Thymus (tissue), 11 donors: Measurements from ENCODE around the gene MED12L. TPM values are rescaled to one million over a fixed set of nuclear protein-coding genes. Genes with fewer than 3 reads are reported as not detected.

Experiments
- DNase-seq, 9 donors: peaks; one replicate each; pipeline ENCODE4 v3.0.0-alpha.2; 2013; ENCODE audit warnings: low spot score in 9 of 9, low read depth in 6 of 9, missing footprints in 1 of 9
- H3K27ac ChIP-seq, 2 donors: one replicate each; pipeline ENCODE4 v1.5.1; 2013; ENCODE audit warnings: control low read depth in 1 of 2, low read depth in 1 of 2, low read length in 1 of 2, mild to moderate bottlenecking in 1 of 2, moderate library complexity in 1 of 2
- H3K27me3 ChIP-seq, 2 donors: one replicate each; pipeline ENCODE4 v1.5.1; 2013; ENCODE audit warnings: low read length in 1 of 2; ENCODE audit not compliant: control insufficient read depth in 2 of 2, insufficient read depth in 1 of 2
- H3K36me3 ChIP-seq, 2 donors: one replicate each; pipeline ENCODE4 v1.5.1; 2013; ENCODE audit warnings: low read length in 1 of 2, mild to moderate bottlenecking in 1 of 2, moderate library complexity in 1 of 2; ENCODE audit not compliant: control insufficient read depth in 2 of 2, insufficient read depth in 2 of 2
- H3K4me1 ChIP-seq, 2 donors: one replicate each; pipeline ENCODE4 v1.5.1; 2013; ENCODE audit warnings: low read length in 2 of 2; ENCODE audit not compliant: control insufficient read depth in 2 of 2, insufficient read depth in 2 of 2
- H3K4me3 ChIP-seq, 2 donors: one replicate each; pipeline ENCODE4 v1.5.1; 2013; ENCODE audit warnings: low read length in 2 of 2, control low read depth in 1 of 2, mild to moderate bottlenecking in 1 of 2
- H3K9me3 ChIP-seq, 2 donors: one replicate each; pipeline ENCODE4 v1.5.1; 2013; ENCODE audit warnings: low read length in 1 of 2, mild to moderate bottlenecking in 1 of 2; ENCODE audit not compliant: control insufficient read depth in 2 of 2, insufficient read depth in 1 of 2
- WGBS: extraction: QIAGEN DNeasy Blood & Tissue Kit; methylation state at CpG from one replicate; pipeline ENCODE4 v1.1.7; 2013; 5-methylcytosine and 5-hydroxymethylcytosine counted together
- polyA plus RNA-seq: library from polyadenylated mRNA; stranded (reverse); fragments of 200-250 nt; gene quantifications from one replicate; pipeline ENCODE4 v1.2.3, GENCODE V29; 2013
- total RNA-seq: library from RNA; stranded (reverse); fragments of 120-200 nt; gene quantifications from one replicate; pipeline ENCODE4 v1.2.4, GENCODE V29; 2013
- donor health status: healthy.

The MED12L gene
- total and polyA plus RNA-seq, 2 donors: 0.30 to 1.7 TPM

DNA sequence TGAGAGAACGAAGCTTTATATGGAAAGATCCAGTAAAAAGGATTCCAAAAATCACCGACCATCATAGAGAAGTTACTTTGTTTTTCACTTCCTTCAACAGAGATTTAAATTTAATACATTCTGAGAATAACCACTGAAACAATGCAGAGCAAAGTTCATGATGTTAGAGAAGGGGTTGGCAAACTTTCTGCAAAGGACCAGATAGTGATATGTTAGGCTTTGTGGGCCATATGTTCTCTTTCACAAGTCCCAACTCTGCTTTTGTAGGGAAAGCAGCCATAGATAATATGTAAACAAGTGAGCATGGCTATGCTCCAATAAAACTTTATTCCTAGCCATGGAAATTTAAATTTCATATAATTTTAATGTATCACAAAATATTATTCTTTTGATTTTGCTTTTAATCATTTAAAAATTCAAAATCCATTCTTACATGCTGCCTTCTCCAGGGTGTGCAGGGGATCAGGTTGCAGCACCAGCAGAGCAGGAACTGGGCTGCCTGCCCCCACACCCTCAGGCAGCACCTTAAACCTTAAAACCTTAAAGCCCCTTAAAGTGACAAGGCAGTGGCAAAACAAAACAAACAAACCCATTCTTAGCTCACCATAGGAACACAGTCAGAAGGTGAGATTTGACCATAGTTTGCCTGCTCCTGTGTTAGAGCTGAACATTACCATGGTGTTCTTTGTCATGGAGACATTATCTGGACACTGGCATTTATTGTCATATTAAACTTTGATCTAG is 392.3 kb downstream of the MED12L start:
- H3K36me3 ChIP-seq: no peaks in the 10 kb centered on the region

DNA sequence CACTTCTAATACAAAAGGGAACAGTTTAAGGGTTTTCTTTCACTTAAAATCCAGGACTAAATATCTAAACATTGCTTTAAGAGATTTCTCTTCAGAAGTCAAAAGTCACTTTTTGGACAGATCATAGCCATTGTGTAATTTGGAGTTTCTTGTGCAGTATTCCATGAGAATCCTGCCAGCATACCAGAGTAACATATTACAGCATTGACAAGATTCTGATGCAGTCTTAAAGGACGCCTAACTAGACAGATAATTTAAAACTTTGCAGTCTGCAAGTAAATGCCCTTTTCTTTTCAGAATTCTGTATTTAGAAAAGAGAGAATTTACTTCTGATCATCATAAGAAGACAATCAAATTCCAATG is 392.9 kb downstream of the MED12L start:
- Histone ChIP-seq H3K9me3 (no peaks in the 10 kb centered on the region), H3K36me3 (no peaks in the 10 kb centered on the region), H3K4me1 (no peaks in the 10 kb centered on the region), H3K27ac (no peak overlapping the region), H3K27me3 (no peaks in the 10 kb centered on the region), H3K4me3 (no peak overlapping the region)
- whole genome bisulfite sequencing: 92% methylated on average over 1 of the region's 1 CpG
- no peak for DNase-seq

More for the DNA sequence above, 392.3 kb downstream of the MED12L start:
- Histone ChIP-seq H3K9me3 (no peaks in the 10 kb centered on the region), H3K4me3 (no peak overlapping the region), H3K27me3 (no peaks in the 10 kb centered on the region), H3K27ac (no peak overlapping the region), H3K4me1 (no peaks in the 10 kb centered on the region)
- no peak for DNase-seq
- WGBS: 94% methylated on average over 2 of the region's 2 CpGs

DNA sequence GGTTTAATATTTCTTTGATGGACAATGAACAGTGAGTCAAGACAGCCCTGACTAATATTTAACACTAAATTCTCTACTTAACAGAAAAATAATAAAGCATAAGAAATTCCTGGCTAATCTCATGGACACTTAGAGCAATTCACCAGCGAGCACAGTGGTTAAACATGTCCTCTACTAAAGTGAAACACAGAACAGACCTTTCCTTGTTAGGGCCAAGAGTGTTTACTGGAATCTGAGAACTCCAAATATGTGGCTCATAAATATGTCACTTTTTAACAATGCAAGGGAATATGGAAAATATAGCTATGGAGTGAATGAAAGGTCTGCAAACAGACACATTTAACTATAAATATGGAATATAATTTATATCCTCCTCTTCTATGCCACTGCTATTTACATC is 394.0 kb downstream of the MED12L start:
- DNase-seq: no peak
- Histone ChIP-seq H3K36me3 (no peaks in the 10 kb centered on the region), H3K9me3 (no peaks in the 10 kb centered on the region), H3K27me3 (no peaks in the 10 kb centered on the region), H3K4me3 (no peak overlapping the region), H3K4me1 (no peaks in the 10 kb centered on the region), H3K27ac (no peak overlapping the region)
- 49% methylated on average over 1 of the region's 1 CpG for WGBS

DNA sequence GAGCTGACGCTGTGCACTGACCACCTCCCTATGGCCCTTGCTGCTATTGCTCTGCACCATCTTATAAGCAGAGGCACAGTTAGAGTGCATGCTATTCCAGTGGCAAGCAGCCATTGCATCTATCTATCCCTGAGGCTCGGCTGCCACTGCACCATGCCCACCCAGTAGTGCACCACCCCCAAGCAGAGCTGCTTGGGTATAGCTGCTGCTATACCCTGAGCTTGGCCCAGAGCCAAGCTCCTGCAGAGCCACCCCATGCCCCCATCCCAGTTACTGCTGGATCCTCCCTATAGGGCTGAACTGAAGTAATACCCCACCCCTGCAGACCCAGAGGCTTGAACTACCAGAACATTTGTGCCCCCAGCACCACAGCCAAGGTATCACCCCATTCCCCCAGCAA is 395.0 kb downstream of the MED12L start:
- no peaks in the 10 kb centered on the region for H3K4me1 ChIP-seq
- H3K27me3 ChIP-seq: no peaks in the 10 kb centered on the region
- no peak for DNase-seq
- H3K9me3 ChIP-seq: no peaks in the 10 kb centered on the region
- no peaks in the 10 kb centered on the region for H3K36me3 ChIP-seq
- 96% methylated on average over 2 of the region's 2 CpGs for WGBS
- H3K4me3 ChIP-seq: no peak overlapping the region
- H3K27ac ChIP-seq: no peak overlapping the region

DNA sequence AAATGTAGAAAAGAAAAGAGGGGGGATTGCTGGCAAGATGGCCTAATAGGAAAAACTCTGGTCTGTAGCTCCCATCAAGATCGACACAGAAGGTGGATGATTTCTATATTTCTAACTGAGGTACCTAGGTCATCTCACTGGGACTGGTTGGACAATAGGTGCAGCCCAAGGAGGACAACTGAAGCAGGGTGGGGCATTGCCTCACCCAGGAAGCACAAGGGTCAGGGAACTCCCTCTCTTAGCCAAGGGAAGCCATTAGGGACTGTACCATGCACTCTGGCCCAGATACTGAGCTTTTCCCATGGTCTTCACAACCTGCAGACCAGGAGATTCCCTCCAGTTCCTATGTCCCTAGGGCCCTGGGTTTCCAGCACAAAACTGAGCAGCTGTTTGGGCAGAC is 398.0 kb downstream of the MED12L start:
- no peak for DNase-seq
- Histone ChIP-seq H3K4me1 (no peaks in the 10 kb centered on the region), H3K4me3 (no peak overlapping the region), H3K27ac (no peak overlapping the region), H3K36me3 (no peaks in the 10 kb centered on the region), H3K9me3 (no peaks in the 10 kb centered on the region), H3K27me3 (no peaks in the 10 kb centered on the region)
- 100% methylated on average over 1 of the region's 1 CpG for WGBS

DNA sequence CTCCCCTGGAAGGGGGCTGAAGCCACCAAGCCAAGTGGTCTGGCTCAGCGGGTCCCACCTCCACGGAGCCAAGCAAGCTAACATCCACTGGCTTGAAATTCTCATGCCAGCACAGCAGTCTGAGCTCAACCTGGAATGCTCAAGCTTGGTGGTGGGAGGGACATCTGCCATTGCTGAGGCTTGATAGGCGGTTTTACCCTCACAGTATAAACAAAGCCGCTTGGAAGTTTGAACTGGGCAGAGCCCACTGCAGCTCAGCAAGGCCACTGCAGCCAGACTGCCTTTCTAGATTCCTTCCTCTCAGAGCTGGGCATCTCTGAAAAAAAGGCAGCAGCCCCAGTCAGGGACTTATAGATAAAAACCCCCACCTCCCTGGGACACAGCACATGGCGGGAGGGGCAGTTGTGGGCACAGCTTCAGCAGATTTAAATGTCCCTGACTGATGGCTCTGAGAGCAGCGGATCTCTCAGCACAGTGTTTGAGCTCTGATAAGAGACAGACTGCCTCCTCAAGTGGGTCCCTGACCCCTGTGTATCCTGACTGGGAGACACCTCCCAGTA is 398.6 kb downstream of the MED12L start:
- Histone ChIP-seq H3K4me3 (no peak overlapping the region), H3K36me3 (no peaks in the 10 kb centered on the region), H3K4me1 (no peaks in the 10 kb centered on the region), H3K27me3 (no peaks in the 10 kb centered on the region), H3K9me3 (no peaks in the 10 kb centered on the region), H3K27ac (no peak overlapping the region)
- 96% methylated on average over 6 of the region's 6 CpGs for WGBS
- DNase-seq: no peak

Other genes with a start within 250 kb of the MED12L start
- 0.19 TPM for gene MINDY4B, start 180.2 kb upstream of the MED12L start, total RNA-seq
- gene MINDY4B, start 180.2 kb upstream of the MED12L start, polyA plus RNA-seq: not detected
- under 0.01 TPM for gene CLRN1, start 112.9 kb upstream of the MED12L start, total RNA-seq
- gene CLRN1, start 112.9 kb upstream of the MED12L start, polyA plus RNA-seq: under 0.01 TPM
- gene GPR171, start 117.6 kb downstream of the MED12L start, total RNA-seq: 20.6 TPM
- 42.6 TPM for gene GPR171, start 117.6 kb downstream of the MED12L start, polyA plus RNA-seq
- 8.2 TPM for gene P2RY14, start 192.9 kb downstream of the MED12L start, total RNA-seq
- 2.1 TPM for gene P2RY14, start 192.9 kb downstream of the MED12L start, polyA plus RNA-seq
- 4.0 TPM for gene GPR87, start 231.2 kb downstream of the MED12L start, total RNA-seq
- 20.8 TPM for gene GPR87, start 231.2 kb downstream of the MED12L start, polyA plus RNA-seq
- gene P2RY13, start 243.9 kb downstream of the MED12L start, total RNA-seq: 4.8 TPM
- 2.2 TPM for gene P2RY13, start 243.9 kb downstream of the MED12L start, polyA plus RNA-seq